Cerebellar nuclear complex (tissue), 1 donor: Measurements from ENCODE around the gene CDKN1B.
"Not testable (repeated sequence)": the region's sequence is repeated elsewhere in the genome, so short reads cannot be mapped to it uniquely, and the experiment has no call there.

Experiments used
- DNase-seq, 2 experiments: peaks; one replicate each; lab custom pipeline; 2025; lab: John Stamatoyannopoulos, UW

Gene CDKN1B

DNA sequence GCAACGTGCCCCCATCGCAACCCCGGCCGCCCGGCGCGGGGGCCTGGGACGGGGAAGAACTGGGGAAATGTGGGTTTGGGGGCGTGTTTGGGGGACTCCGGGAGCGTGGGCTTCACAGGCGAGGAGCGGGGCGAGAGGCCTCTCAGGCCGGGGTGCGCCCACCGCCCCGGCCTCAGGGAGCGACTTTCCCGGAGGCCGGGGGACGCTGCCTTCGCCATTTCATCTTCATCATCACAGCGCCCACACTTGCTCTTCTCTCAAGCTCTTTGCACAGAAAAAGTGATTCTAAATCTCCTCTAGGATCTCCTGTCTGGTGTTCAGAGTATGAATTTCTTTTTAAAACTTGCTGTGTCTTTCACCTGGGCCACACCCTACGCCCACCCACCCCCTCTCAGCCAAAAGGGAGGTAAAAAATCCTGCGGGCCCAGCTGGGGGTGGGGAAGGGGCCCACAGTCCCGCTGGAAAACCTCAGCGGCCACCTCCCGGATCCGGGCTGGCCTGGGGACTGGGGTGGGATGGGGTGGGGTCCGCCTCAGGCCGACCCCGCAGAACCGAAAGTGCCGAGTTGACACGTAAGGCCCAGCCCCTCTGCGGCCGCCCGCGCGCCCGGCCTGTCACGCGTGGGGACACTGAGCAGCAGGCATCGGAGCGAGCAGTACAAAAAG, 7.4 kb downstream of the CDKN1B start:
- DNase-seq, result no peak

DNA sequence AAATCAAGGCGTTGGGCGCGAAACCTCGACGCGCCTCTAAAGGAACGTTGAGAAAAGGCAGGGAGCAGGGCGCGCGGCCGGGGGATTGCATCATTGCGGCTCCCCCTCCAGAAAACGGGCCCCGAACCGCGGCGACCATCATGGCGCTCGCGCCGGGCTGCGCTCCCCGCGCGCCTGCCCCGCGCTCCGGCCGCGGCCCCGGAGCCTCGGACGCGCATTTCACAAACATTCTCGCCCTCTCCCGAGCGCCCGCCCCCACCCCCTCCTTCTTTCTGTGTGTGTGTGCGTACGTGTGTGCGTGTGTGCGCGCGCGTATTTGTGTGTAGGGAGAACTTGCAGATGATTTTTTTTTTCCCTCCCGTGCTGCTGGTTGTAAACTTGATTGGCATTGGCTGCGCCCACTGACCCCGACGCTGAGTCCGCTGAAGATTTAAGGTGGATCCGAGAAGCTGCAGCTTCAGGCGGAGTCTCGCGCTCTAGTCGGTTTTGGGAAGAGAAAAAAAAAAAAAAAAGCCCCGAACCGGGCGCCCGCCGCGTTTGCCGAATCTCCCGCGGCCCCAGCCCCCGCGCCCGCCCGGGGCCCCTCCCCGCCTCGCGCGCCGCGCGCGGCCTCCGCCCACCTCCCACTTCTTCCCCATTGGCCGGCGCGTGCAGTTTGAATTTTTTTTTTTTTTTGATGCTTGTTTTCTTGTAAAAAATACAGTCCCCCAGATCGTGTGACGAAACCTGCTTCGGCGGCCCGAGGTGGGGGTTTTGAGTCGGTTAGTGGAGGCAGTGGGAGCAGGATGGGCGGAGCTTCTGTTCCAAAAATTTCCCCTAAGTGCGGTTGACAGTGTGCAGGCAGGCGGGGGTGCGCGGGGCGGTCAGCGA, 8.2 kb downstream of the CDKN1B start:
- peak; percentile 85 to 93 for DNase-seq

DNA sequence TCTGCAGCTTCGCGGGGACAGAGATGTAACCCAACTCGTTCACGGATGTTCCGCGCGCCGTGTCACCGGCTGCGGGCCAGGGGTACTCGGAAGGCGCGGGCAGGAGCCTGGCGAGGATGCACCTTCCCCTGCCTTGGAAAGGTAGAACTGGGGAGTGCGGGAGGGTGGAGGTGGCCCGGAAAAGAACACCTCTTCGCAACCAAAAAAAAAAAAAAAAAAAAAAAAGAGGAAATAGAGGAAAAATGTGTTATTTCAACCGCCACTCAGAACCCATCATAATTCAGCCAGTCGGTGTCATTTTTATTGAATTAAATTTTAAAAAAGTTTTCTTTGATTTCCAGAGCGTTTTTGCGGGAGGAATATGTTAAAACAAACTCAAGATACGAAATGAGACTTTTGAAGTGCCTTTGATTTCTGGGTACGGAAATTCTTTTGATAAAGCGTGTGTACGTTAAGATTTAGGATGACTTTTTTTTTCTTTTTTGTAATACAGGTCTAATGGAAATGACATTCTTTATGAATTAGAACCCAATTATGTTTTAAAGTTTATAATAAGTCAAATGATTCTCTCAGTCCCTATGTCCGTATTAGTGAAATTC, 8.9 kb downstream of the CDKN1B start:
- no peak for DNase-seq

DNA sequence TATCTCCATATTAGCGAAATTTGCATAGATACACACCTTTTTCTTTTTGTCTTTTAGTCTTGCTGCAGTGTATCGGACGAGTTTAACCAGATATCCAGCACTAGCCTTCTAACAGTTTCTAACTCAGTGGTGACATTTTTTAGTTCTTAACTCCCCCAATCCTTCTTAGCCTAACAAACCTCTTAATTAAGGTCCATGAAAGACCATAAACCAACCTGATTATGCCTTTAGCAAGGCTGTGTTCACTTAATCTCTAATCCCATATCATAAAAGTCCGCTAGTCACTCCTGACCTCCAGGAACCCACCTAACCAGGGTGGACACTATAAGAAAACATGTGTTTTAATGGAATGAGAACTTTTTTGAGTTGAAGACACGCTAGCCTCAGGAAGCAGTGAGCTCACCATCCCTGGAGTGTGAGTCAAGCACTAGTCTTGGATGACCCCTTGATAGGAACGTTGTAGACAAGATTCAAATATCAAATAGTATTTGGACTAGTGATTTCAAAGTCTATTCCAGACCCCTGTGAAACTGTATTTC, 9.5 kb downstream of the CDKN1B start:
- DNase-seq, result no peak

GRCh38 chr12:12731178-12731577, 14.0 kb downstream of the CDKN1B start:
- DNase-seq, result no peak

DNA sequence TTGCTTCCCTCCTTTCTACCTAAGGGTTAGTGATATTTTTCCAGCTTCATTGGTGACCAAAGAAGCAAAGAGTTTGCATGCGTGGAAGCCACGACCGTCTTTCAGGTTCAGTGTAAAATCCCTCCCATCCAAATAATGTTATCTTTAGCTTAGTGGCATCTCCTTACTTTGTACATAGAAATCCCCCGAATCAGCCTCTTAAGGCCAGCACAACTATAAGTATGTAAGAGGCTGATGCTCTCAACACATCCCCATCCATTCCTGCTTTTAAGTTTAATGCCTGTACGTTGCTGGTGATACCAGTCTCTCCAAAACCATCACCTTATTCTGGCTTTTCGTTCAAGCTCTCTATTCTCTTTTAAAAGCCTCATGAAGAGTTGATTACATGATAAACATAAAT, 14.6 kb downstream of the CDKN1B start:
- no peak for DNase-seq

- DNase-seq, result no peak
Observed at GRCh38 chr12:12733118-12733517, 15.9 kb downstream of the CDKN1B start.

DNA sequence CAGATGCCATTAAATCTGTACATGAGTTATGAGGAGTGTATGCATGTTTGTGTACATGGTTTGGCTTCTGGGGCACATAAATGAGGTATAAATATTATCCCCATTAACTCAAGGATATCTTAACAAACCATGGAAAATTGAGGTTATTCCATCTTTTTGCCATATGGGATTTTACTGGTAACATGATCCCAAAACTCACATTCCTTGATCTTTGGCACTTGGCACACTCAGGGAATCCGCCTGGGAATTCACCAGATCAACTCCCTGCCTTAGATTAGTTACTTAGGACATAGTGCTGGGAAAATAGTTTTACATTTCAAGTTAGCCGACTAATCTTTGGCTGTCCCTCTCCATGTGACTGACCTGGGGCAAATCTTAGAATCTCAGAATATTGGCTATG, 16.9 kb downstream of the CDKN1B start:
- DNase-seq, result no peak

GRCh38 chr12:12734561-12735071, 17.4 kb downstream of the CDKN1B start:
- no peak for DNase-seq

GRCh38 chr12:12735301-12735700, 18.1 kb downstream of the CDKN1B start:
- DNase-seq, result no peak

GRCh38 chr12:12736759-12737676, 19.9 kb downstream of the CDKN1B start:
- no peak for DNase-seq

DNA sequence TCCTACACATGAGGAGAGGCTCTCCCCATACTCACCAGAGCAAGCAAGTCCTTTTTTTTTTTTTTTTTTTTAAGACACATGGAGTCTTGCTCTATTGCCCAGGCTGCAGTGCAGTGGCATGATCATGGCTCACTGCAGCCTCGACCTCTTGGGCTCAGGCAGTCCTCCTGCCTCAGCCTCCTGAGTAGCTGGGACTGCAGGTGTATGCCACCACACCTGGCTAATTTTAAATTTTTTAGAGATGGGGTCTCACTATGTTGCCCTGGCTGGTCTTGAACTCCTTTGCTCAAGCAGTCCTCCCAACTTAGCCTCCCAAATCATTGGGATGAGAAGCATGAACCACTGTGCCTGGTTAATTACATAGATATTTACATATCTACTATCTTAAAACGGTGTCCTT, 21.0 kb downstream of the CDKN1B start:
- DNase-seq, result not testable (repeated sequence)

GRCh38 chr12:12741660-12742059, 24.5 kb downstream of the CDKN1B start:
- DNase-seq, result no peak

GRCh38 chr12:12744546-12745305, 27.6 kb downstream of the CDKN1B start:
- DNase-seq, result no peak

DNA sequence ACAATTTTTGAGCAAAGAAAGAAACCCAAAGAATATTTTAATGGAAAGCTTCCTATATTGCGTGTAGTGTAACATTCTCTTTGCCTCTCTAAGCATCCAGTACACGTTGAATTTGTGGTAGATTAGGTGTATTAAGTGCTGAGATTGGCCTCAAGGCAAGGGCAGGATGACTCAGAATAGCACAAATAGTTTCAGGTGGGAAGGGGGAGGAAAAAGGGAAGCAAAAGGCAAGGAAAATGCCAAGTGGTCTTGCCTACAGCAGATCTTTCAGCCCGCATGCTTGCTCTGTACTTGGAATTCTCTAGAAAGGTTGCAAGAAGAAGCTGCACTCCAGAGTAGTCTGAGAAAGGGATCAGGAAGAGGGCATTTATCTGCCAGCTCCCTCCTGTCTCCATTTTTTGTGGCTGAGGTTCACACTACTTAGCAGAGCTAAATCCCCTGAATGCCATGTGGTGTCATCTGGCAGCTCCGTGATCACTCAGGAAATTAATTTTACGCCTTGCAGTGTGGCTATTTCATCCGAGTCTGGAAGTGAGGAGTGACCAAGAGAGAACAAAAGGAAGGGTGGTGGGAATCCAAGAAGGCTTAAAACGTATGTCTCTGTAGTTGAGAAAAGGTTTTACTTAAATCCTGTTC, 28.5 kb downstream of the CDKN1B start:
- no peak for DNase-seq

GRCh38 chr12:12747278-12747677, 30.1 kb downstream of the CDKN1B start:
- DNase-seq, result no peak

GRCh38 chr12:12748044-12748443, 30.9 kb downstream of the CDKN1B start:
- no peak for DNase-seq

DNA sequence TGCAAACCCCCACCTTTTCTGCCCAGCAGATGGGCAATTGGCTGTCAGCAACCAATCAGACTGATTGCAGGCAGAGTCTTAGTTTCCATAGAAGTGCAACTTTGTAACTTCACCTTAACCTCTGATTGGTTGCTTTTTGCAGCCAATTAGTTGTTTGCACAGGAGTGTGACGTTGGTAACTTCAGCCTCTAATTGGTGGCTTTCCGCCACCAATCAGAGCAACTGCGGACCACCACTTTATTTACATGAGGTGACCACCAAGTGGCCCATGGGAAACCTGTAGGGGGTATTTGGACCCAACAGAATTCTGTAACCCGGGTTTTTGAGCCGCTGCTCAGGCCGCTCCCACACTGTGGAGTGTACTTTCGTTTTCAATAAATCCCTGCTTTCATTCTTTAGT, 32.3 kb downstream of the CDKN1B start:
- DNase-seq, result no peak

- DNase-seq, result no peak
Observed at GRCh38 chr12:12755923-12756322, 38.8 kb downstream of the CDKN1B start.

DNA sequence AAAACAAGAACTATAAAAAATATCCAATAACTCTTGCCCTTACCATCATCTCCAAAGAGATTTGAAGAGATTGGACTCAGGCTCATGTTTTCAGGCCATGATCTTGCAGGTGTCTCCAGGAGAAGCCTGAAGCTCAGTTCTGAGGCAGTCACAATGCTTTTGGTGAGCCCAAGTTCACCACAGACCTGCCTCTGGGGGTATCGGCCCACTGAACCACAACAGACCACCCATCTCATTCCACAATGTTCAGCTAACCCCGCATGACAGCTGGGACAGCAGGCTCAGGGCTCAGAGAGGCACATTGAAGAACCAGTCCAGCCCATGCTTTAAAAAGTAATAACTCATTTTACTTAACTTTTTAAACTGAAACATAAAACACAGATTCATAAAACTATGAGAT, 40.0 kb downstream of the CDKN1B start:
- no peak for DNase-seq
